A549 (cell line): ENCODE data around the gene DDX21. TPM values are rescaled to one million over a fixed set of nuclear protein-coding genes. Genes with fewer than 3 reads are reported as not detected.
A peak's percentile ranks its signal among the peaks of the same experiment; 100 is the strongest.

Source experiments
- ATAC-seq, 2 experiments: fragments of 200-7000 bp in 1 of 2; fragments of >200 bp in 1 of 2; cut with Nextera tagmentation in 1 of 2; cut with Tn5 transposase in 1 of 2; 3 replicates each; pipeline versions ENCODE4 v1.8.0 to v1.9.1; 2018 to 2020; ENCODE audit warnings: mild to moderate bottlenecking in 1 of 2, moderate library complexity in 1 of 2
- CTCF ChIA-PET: fragments of 300-600 bp; sonication (Branson Sonifier 250); formaldehyde crosslinking; extraction: SDS; loops from one replicate; lab custom pipeline; 2021; ENCODE audit warnings: antibody characterized with exemption, inconsistent platforms; lab: Yijun Ruan, JAX
- POLR2A ChIA-PET: fragments of 350-600 bp; formaldehyde crosslinking; extraction: SDS; loops from one replicate; lab custom pipeline; 2021; ENCODE audit warnings: antibody characterized with exemption, inconsistent platforms; lab: Yijun Ruan, JAX
- DNase-seq, 2 experiments: peaks; one replicate each; pipeline versions ENCODE4 v3.0.0 to v3.0.0-alpha.2; 2011 to 2016; ENCODE audit warnings: low read depth in 1 of 2, low spot score in 1 of 2
- FAIRE-seq: peaks from 2 replicates; lab custom pipeline; 2011; peaks lifted over from hg19 to GRCh38; lab: Jason Lieb, UNC
- H3K27ac ChIP-seq, 2 experiments: fragments of >200 bp; sonication (Bioruptor Twin); formaldehyde crosslinking; 3 replicates each; pipeline ENCODE4 v1.5.1; 2016 to 2017
- H3K4me1 ChIP-seq: fragments of >200 bp; sonication (Bioruptor Twin); formaldehyde crosslinking; 3 replicates; pipeline ENCODE4 v1.6.1; 2016
- H3K4me2 ChIP-seq: fragments of >200 bp; sonication (Bioruptor Twin); formaldehyde crosslinking; 3 replicates; pipeline ENCODE4 v1.6.1; 2016
- H3K4me3 ChIP-seq: fragments of >200 bp; sonication (Bioruptor Twin); formaldehyde crosslinking; 3 replicates; pipeline ENCODE4 v1.5.1; 2016
- H3K9me3 ChIP-seq: fragments of >200 bp; sonication (Bioruptor Twin); formaldehyde crosslinking; 3 replicates; pipeline ENCODE4 v1.6.1; 2016
- BHLHE40 ChIP-seq: IDR thresholded peaks from 2 replicates; pipeline ENCODE4 v1.6.1; 2012; ENCODE audit warnings: low read depth, low read length, inconsistent platforms
- CHD2 ChIP-seq: fragments of 150-350 bp; IDR thresholded peaks from 2 replicates; pipeline ENCODE4 v1.6.1; 2014; ENCODE audit warnings: low read length; ENCODE audit not compliant: partially characterized antibody
- CHD4 ChIP-seq: fragments of 200-600 bp; sonication (generic); IDR thresholded peaks from 2 replicates; pipeline ENCODE4 v1.6.1; 2016; ENCODE audit warnings: antibody characterized with exemption, mild to moderate bottlenecking, borderline replicate concordance
- CTCF ChIP-seq: fragments of >200 bp; sonication (Bioruptor Twin); formaldehyde crosslinking; IDR thresholded peaks from 3 replicates; pipeline ENCODE4 v1.5.1; 2016
- E2F6 ChIP-seq: IDR thresholded peaks from 2 replicates; pipeline ENCODE4 v1.6.1; 2012; ENCODE audit warnings: low read depth, borderline replicate concordance
- ELK1 ChIP-seq: fragments of 150-350 bp; IDR thresholded peaks from 2 replicates; pipeline ENCODE4 v1.6.1; 2014; ENCODE audit warnings: low read depth, mild to moderate bottlenecking, low read length
- FOSB ChIP-seq: fragments of 250-450 bp; sonication (Bioruptor Pico); IDR thresholded peaks from 2 replicates; pipeline ENCODE4 v1.5.0; 2020; ENCODE audit warnings: mild to moderate bottlenecking, moderate library complexity
- FOSL2 ChIP-seq, 2 experiments: fragments of 450-650 bp in 1 of 2; fragments of >200 bp in 1 of 2; sonication (Bioruptor Twin) in 1 of 2; formaldehyde crosslinking; IDR thresholded peaks; 2 replicates each; pipeline versions ENCODE4 v1.5.0 to v1.6.1; 2016 to 2020; ENCODE audit warnings: mild to moderate bottlenecking in 1 of 2, moderate library complexity in 1 of 2
- FOXS1 ChIP-seq: fragments of 250-450 bp; sonication (Bioruptor Pico); IDR thresholded peaks from 2 replicates; pipeline ENCODE4 v1.5.0; 2020; ENCODE audit warnings: mild to moderate bottlenecking, moderate library complexity
- HDAC2 ChIP-seq: fragments of 200-600 bp; sonication (generic); IDR thresholded peaks from 2 replicates; pipeline ENCODE4 v1.6.1; 2016
- HES2 ChIP-seq: fragments of >200 bp; sonication (Bioruptor Twin); formaldehyde crosslinking; IDR thresholded peaks from 2 replicates; pipeline ENCODE4 v1.6.1; 2016
- HEYL ChIP-seq: fragments of 250-450 bp; sonication (Bioruptor Pico); IDR thresholded peaks from 2 replicates; pipeline ENCODE4 v1.8.0; 2021; ENCODE audit warnings: mild to moderate bottlenecking, moderate library complexity
- HOXB13 ChIP-seq: fragments of 250-450 bp; sonication (Bioruptor Pico); IDR thresholded peaks from 2 replicates; pipeline ENCODE4 v1.5.0; 2020; ENCODE audit warnings: low read depth, mild to moderate bottlenecking, moderate library complexity
- JUNB ChIP-seq: fragments of >200 bp; sonication (Bioruptor Twin); formaldehyde crosslinking; IDR thresholded peaks from 2 replicates; pipeline ENCODE4 v1.6.1; 2016
- KDM1A ChIP-seq: fragments of 200-600 bp; sonication (generic); IDR thresholded peaks from 2 replicates; pipeline ENCODE4 v1.6.1; 2016; ENCODE audit warnings: low read depth, mild to moderate bottlenecking
- MAFK ChIP-seq: fragments of 450-650 bp; IDR thresholded peaks from 2 replicates; pipeline ENCODE4 v1.6.1; 2014; ENCODE audit not compliant: partially characterized antibody
- MAZ ChIP-seq: fragments of 150-350 bp; IDR thresholded peaks from 2 replicates; pipeline ENCODE4 v1.6.1; 2014; ENCODE audit warnings: antibody characterized with exemption, low read depth, low read length, borderline replicate concordance
- POLR2AphosphoS2 ChIP-seq: conservative IDR thresholded peaks from 2 replicates; pipeline ENCODE4 v1.6.1; 2012; ENCODE audit warnings: low read length, improper control_type of control experiment, inconsistent platforms
- RAD21 ChIP-seq, 2 experiments: fragments of >200 bp in 1 of 2; sonication (Bioruptor Twin) in 1 of 2; formaldehyde crosslinking in 1 of 2; IDR thresholded peaks in 1 of 2; conservative IDR thresholded peaks in 1 of 2; 2 replicates in 1 of 2; 3 replicates in 1 of 2; pipeline ENCODE4 v1.6.1; 2012 to 2018; ENCODE audit warnings: inconsistent platforms in 1 of 2
- RCOR1 ChIP-seq: fragments of 150-350 bp; IDR thresholded peaks from 2 replicates; pipeline ENCODE4 v1.6.1; 2014; ENCODE audit warnings: antibody characterized with exemption, low read length, low read depth
- RFX5 ChIP-seq: fragments of 450-650 bp; IDR thresholded peaks from 2 replicates; pipeline ENCODE4 v1.7.1; 2014; ENCODE audit warnings: antibody characterized with exemption, mild to moderate bottlenecking, moderate library complexity
- SMC3 ChIP-seq: fragments of >200 bp; sonication (Bioruptor Twin); formaldehyde crosslinking; IDR thresholded peaks from 3 replicates; pipeline ENCODE4 v1.6.1; 2018; ENCODE audit warnings: inconsistent platforms
- SREBF2 ChIP-seq: fragments of 450-650 bp; IDR thresholded peaks from 2 replicates; pipeline ENCODE4 v1.6.1; 2014; ENCODE audit warnings: mild to moderate bottlenecking, moderate library complexity
- TFCP2L1 ChIP-seq: fragments of 250-450 bp; sonication (Bioruptor Pico); IDR thresholded peaks from 2 replicates; pipeline ENCODE4 v1.5.0; 2021; ENCODE audit warnings: mild to moderate bottlenecking
- TP53 ChIP-seq: fragments of 250-450 bp; sonication (Bioruptor Pico); IDR thresholded peaks from 2 replicates; pipeline ENCODE4 v1.5.0; 2021; ENCODE audit warnings: mild to moderate bottlenecking, moderate library complexity
- ZNF302 ChIP-seq: fragments of 250-450 bp; sonication (Bioruptor Pico); IDR thresholded peaks from 2 replicates; pipeline ENCODE4 v1.9.0; 2021; ENCODE audit warnings: inconsistent platforms, mild to moderate bottlenecking, moderate library complexity
- WGBS: methylation state at CpG from one replicate; pipeline ENCODE4 v1.1.6; 2017; ENCODE audit errors: missing lambda C conversion rate; 5-methylcytosine and 5-hydroxymethylcytosine counted together
- polyA plus RNA-seq, 4 experiments: library from polyadenylated mRNA; depleted of rRNA in 3 of 4; stranded (reverse); fragments of >200 nt; fragmentation: RNase III in 1 of 4; extraction: RNeasy Plus Mini Kit Qiagen cat#74134 plus additional on column Dnase treatment in 1 of 4; gene quantifications; 2 replicates in 3 of 4; 3 replicates in 1 of 4; pipeline ENCODE4 v1.2.3, GENCODE V29; 2011 to 2017

Gene DDX21
- polyA plus RNA-seq, 2 of the 4 experiments (the other 2 are of a cell fraction), result 113 to 218 TPM

- POLR2A ChIA-PET, result no interaction called here
- WGBS, result 77% methylated on average over 2 of the region's 2 CpGs
- no peak for DNase-seq
- CTCF ChIA-PET, result interaction anchor here (0.6 to 5.5 kb wide), 3 partner anchors 13 to 230 kb away, joined by 3 to 22 read pairs (median 3); no protein-coding TSS in a partner anchor
- Histone ChIP-seq H3K9me3 (no peaks in the 10 kb centered on the region), H3K4me2 (peak overlapping the region; percentile 34), H3K4me1 (peaks cover 32% of the 10 kb centered on the region), H3K27ac (peak overlapping the region in 1 of 2 experiments; percentile 4; a peak in 2 of 6 replicates), H3K4me3 (no peak overlapping the region)
- TF ChIP-seq RAD21 (conservative IDR thresholded peaks at IDR 0.05 in 1 of 2, IDR thresholded peaks at IDR 0.05 in 1 of 2) (no peak), MAZ (no peak), CTCF (no peak), FOSL2 (IDR thresholded peaks at IDR 0.05) (no peak), FOSL2 (CRISPR knock-in tag; IDR thresholded peaks at IDR 0.05) (no peak), MAFK (no peak), ZNF302 (CRISPR knock-in tag) (no peak), HDAC2 (no peak), TFCP2L1 (CRISPR knock-in tag) (no peak), HOXB13 (CRISPR knock-in tag) (no peak), BHLHE40 (no peak), FOSB (CRISPR knock-in tag) (no peak), POLR2AphosphoS2 (no peak), SREBF2 (no peak), HEYL (CRISPR knock-in tag) (no peak), CHD4 (no peak), RFX5 (no peak), ELK1 (no peak), JUNB (no peak), HES2 (no peak), CHD2 (no peak)
- no peak for ATAC-seq
- FAIRE-seq, result no peak
These were observed 36.9 kb downstream of the DDX21 start for GRCh38 chr10:68992636-68993440.

GRCh38 chr10:68997211-68997610, 41.2 kb downstream of the DDX21 start:
- TF ChIP-seq SMC3, result no peak
- no peak for TF ChIP-seq TP53 (CRISPR knock-in tag)
- no peak for TF ChIP-seq FOSL2 (IDR thresholded peaks at IDR 0.05)
- TF ChIP-seq FOSL2 (CRISPR knock-in tag; IDR thresholded peaks at IDR 0.05), result no peak
- TF ChIP-seq CHD2, result no peak
- TF ChIP-seq HDAC2, result no peak
- no peak for TF ChIP-seq FOXS1 (CRISPR knock-in tag)
- TF ChIP-seq RCOR1, result no peak
- TF ChIP-seq SREBF2, result no peak
- no peak for TF ChIP-seq E2F6
- TF ChIP-seq KDM1A, result no peak
- no peak for ATAC-seq
- no peak overlapping the region for H3K27ac ChIP-seq
- 91% methylated on average over 3 of the region's 3 CpGs for WGBS
- no peak overlapping the region for H3K4me3 ChIP-seq
- FAIRE-seq, result no peak
- DNase-seq, result no peak
- POLR2A ChIA-PET, result no interaction called here
- H3K4me2 ChIP-seq, result no peak overlapping the region
- CTCF ChIA-PET, result no interaction called here
- no peaks in the 10 kb centered on the region for H3K9me3 ChIP-seq
- peaks cover 13% of the 10 kb centered on the region for H3K4me1 ChIP-seq
